Trophoblast cell (in vitro differentiated cells and primary cell): ENCODE results near the gene ZFAND2B.

Experiments
- DNase-seq, 2 donors: peaks; one replicate each; pipeline ENCODE4 v3.0.0-alpha.2; 2016
- H2AFZ ChIP-seq: 2 replicates; pipeline ENCODE4 v1.6.1; 2013; ENCODE audit warnings: low read length, moderate library complexity, mild to moderate bottlenecking; ENCODE audit not compliant: insufficient read depth, poor library complexity
- H2AK5ac ChIP-seq: 2 replicates; pipeline ENCODE4 v1.6.1; 2013; ENCODE audit warnings: mild to moderate bottlenecking, low read length
- H2BK120ac ChIP-seq: 2 replicates; pipeline ENCODE4 v1.6.1; 2013; ENCODE audit warnings: low read length, mild to moderate bottlenecking, moderate library complexity; ENCODE audit not compliant: insufficient read depth, poor library complexity
- H2BK12ac ChIP-seq: 2 replicates; pipeline ENCODE4 v1.6.1; 2013; ENCODE audit warnings: mild to moderate bottlenecking, low read length, moderate library complexity
- H2BK5ac ChIP-seq: 2 replicates; pipeline ENCODE4 v1.6.1; 2013; ENCODE audit warnings: low read length, low read depth, moderate library complexity, mild to moderate bottlenecking; ENCODE audit not compliant: poor library complexity
- H3K14ac ChIP-seq: 2 replicates; pipeline ENCODE4 v1.6.1; 2013; ENCODE audit warnings: mild to moderate bottlenecking, low read length
- H3K18ac ChIP-seq: 2 replicates; pipeline ENCODE4 v1.6.1; 2013; ENCODE audit warnings: mild to moderate bottlenecking, low read length
- H3K23ac ChIP-seq: 2 replicates; pipeline ENCODE4 v1.6.1; 2013; ENCODE audit warnings: low read length
- H3K27ac ChIP-seq: 2 replicates; pipeline ENCODE4 v1.5.1; 2013; ENCODE audit warnings: low read depth, mild to moderate bottlenecking, inconsistent platforms, low read length, moderate library complexity
- H3K27me3 ChIP-seq: 2 replicates; pipeline ENCODE4 v1.6.1; 2013; ENCODE audit warnings: inconsistent platforms, mild to moderate bottlenecking, low read length, moderate library complexity; ENCODE audit not compliant: insufficient read depth
- H3K36me3 ChIP-seq, 2 experiments: 1 replicate in 1 of 2; 2 replicates in 1 of 2; pipeline ENCODE4 v1.6.1; 2013; ENCODE audit warnings: low read length in 2 of 2, mild to moderate bottlenecking in 2 of 2, moderate library complexity in 1 of 2; ENCODE audit not compliant: insufficient read depth in 2 of 2, control insufficient read depth in 1 of 2
- H3K4ac ChIP-seq: 2 replicates; pipeline ENCODE4 v1.6.1; 2013; ENCODE audit warnings: low read depth, mild to moderate bottlenecking, low read length, moderate library complexity
- H3K4me1 ChIP-seq, 2 experiments: 1 replicate in 1 of 2; 2 replicates in 1 of 2; pipeline ENCODE4 v1.6.1; 2013; ENCODE audit warnings: low read length in 2 of 2, mild to moderate bottlenecking in 2 of 2, moderate library complexity in 1 of 2; ENCODE audit not compliant: insufficient read depth in 2 of 2, control insufficient read depth in 1 of 2
- H3K4me2 ChIP-seq: 2 replicates; pipeline ENCODE4 v1.6.1; 2013; ENCODE audit warnings: inconsistent platforms, mild to moderate bottlenecking, low read length, moderate library complexity
- H3K4me3 ChIP-seq: 2 replicates; pipeline ENCODE4 v1.5.1; 2013; ENCODE audit warnings: mild to moderate bottlenecking, low read depth, low read length, inconsistent platforms
- H3K79me1 ChIP-seq: one replicate; pipeline ENCODE4 v1.6.1; 2013; ENCODE audit warnings: low read length
- H3K79me2 ChIP-seq: 2 replicates; pipeline ENCODE4 v1.6.1; 2013; ENCODE audit warnings: low read length, mild to moderate bottlenecking; ENCODE audit not compliant: control insufficient read depth, insufficient read depth, poor library complexity
- H3K9ac ChIP-seq: 2 replicates; pipeline ENCODE4 v1.6.1; 2013; ENCODE audit warnings: mild to moderate bottlenecking, low read length
- H3K9me3 ChIP-seq: 2 replicates; pipeline ENCODE4 v1.6.1; 2013; ENCODE audit warnings: low read depth, mild to moderate bottlenecking, control low read depth, inconsistent platforms, low read length; ENCODE audit not compliant: insufficient read depth
- H4K12ac ChIP-seq: 2 replicates; pipeline ENCODE4 v1.6.1; 2013; ENCODE audit warnings: low read depth, mild to moderate bottlenecking, low read length, moderate library complexity
- H4K8ac ChIP-seq: 2 replicates; pipeline ENCODE4 v1.6.1; 2013; ENCODE audit warnings: low read depth, mild to moderate bottlenecking, low read length, moderate library complexity
- H4K91ac ChIP-seq: one replicate; pipeline ENCODE4 v1.6.1; 2013; ENCODE audit warnings: low read depth, mild to moderate bottlenecking, low read length, moderate library complexity
- WGBS: extraction: QIAGEN DNeasy Blood & Tissue Kit; methylation state at CpG from one replicate; pipeline ENCODE4 v1.1.7; 2013; ENCODE audit warnings: missing lambda C conversion rate; ENCODE audit not compliant: insufficient read length, insufficient coverage; ENCODE audit errors: extremely low coverage; 5-methylcytosine and 5-hydroxymethylcytosine counted together

Gene ZFAND2B

GRCh38 chr2:219179601-219180465, 26.7 kb upstream of the ZFAND2B start:
- Histone ChIP-seq H3K4ac (no peak overlapping the region), H3K9me3 (no peaks in the 10 kb centered on the region), H3K36me3 (peaks cover 39 to 48% of the 10 kb centered on the region in 2 experiments), H3K27ac (no peak overlapping the region), H3K9ac (no peak overlapping the region), H3K4me1 (peaks cover 3 to 9% of the 10 kb centered on the region in 2 experiments), H2BK5ac (no peak overlapping the region), H3K79me1 (peaks cover 17% of the 10 kb centered on the region), H4K8ac (no peak overlapping the region), H3K4me3 (no peak overlapping the region), H3K79me2 (peaks cover 7% of the 10 kb centered on the region), H4K91ac (no peak overlapping the region), H3K18ac (peak overlapping the region; percentile 21), H4K12ac (no peak overlapping the region), H3K4me2 (no peak overlapping the region), H3K27me3 (no peaks in the 10 kb centered on the region), H3K23ac (no peak overlapping the region), H2AFZ (no peak overlapping the region), H2BK120ac (no peak overlapping the region), H2AK5ac (no peak overlapping the region), H2BK12ac (no peak overlapping the region), H3K14ac (no peak overlapping the region)
- no peak for DNase-seq
- no CpG with 5 or more reads among the region's 9 CpGs for WGBS

GRCh38 chr2:219180961-219181360, 25.6 kb upstream of the ZFAND2B start:
- no CpG with 5 or more reads among the region's 5 CpGs for WGBS
- Histone ChIP-seq H3K4me1 (peaks cover 3 to 8% of the 10 kb centered on the region in 2 experiments), H3K9me3 (no peaks in the 10 kb centered on the region), H3K4me3 (no peak overlapping the region), H4K12ac (no peak overlapping the region), H3K79me1 (peaks cover 17% of the 10 kb centered on the region), H4K91ac (no peak overlapping the region), H3K27me3 (no peaks in the 10 kb centered on the region), H2AFZ (no peak overlapping the region), H2BK12ac (no peak overlapping the region), H3K9ac (no peak overlapping the region), H3K14ac (no peak overlapping the region), H2AK5ac (no peak overlapping the region), H2BK5ac (no peak overlapping the region), H3K79me2 (peaks cover 7% of the 10 kb centered on the region), H3K4ac (no peak overlapping the region), H4K8ac (no peak overlapping the region), H3K36me3 (peaks cover 38 to 47% of the 10 kb centered on the region in 2 experiments), H3K18ac (no peak overlapping the region), H2BK120ac (no peak overlapping the region), H3K23ac (no peak overlapping the region), H3K27ac (no peak overlapping the region), H3K4me2 (no peak overlapping the region)
- DNase-seq: no peak

GRCh38 chr2:219181531-219181930, 25.1 kb upstream of the ZFAND2B start:
- Histone ChIP-seq H3K4me2 (no peak overlapping the region), H3K23ac (no peak overlapping the region), H3K27ac (no peak overlapping the region), H4K8ac (no peak overlapping the region), H3K18ac (no peak overlapping the region), H4K12ac (no peak overlapping the region), H2BK5ac (no peak overlapping the region), H2BK120ac (no peak overlapping the region), H3K14ac (no peak overlapping the region), H3K4ac (no peak overlapping the region), H3K4me3 (no peak overlapping the region), H2AFZ (no peak overlapping the region), H2AK5ac (no peak overlapping the region), H3K9ac (no peak overlapping the region), H3K27me3 (no peaks in the 10 kb centered on the region), H3K36me3 (peaks cover 38 to 47% of the 10 kb centered on the region in 2 experiments), H3K9me3 (no peaks in the 10 kb centered on the region), H2BK12ac (no peak overlapping the region), H3K79me1 (peaks cover 14% of the 10 kb centered on the region), H3K4me1 (peaks cover 3 to 6% of the 10 kb centered on the region in 2 experiments), H3K79me2 (peaks cover 7% of the 10 kb centered on the region), H4K91ac (no peak overlapping the region)
- no CpG with 5 or more reads among the region's 6 CpGs for WGBS
- no peak for DNase-seq

- Histone ChIP-seq H3K79me1 (peaks cover 6% of the 10 kb centered on the region), H3K9me3 (no peaks in the 10 kb centered on the region), H3K4me2 (no peak overlapping the region), H3K4me3 (no peak overlapping the region), H2BK12ac (no peak overlapping the region), H3K23ac (no peak overlapping the region), H4K8ac (no peak overlapping the region), H2BK120ac (no peak overlapping the region), H4K12ac (no peak overlapping the region), H3K27me3 (no peaks in the 10 kb centered on the region), H3K9ac (no peak overlapping the region), H2AFZ (no peak overlapping the region), H3K79me2 (peaks cover 7% of the 10 kb centered on the region), H3K14ac (no peak overlapping the region), H3K36me3 (peaks cover 38 to 47% of the 10 kb centered on the region in 2 experiments), H3K27ac (no peak overlapping the region), H4K91ac (no peak overlapping the region), H3K4me1 (peaks cover 3 to 6% of the 10 kb centered on the region in 2 experiments), H3K18ac (no peak overlapping the region), H2AK5ac (no peak overlapping the region), H3K4ac (no peak overlapping the region), H2BK5ac (no peak overlapping the region)
- no CpG with 5 or more reads among the region's 8 CpGs for WGBS
- no peak for DNase-seq
These were observed 24.0 kb upstream of the ZFAND2B start for GRCh38 chr2:219182331-219183150.
